ENCODE measurements around the gene RNU1-1. TPM values are rescaled to one million over a fixed set of nuclear protein-coding genes. Genes with fewer than 3 reads are reported as not detected.
"Not testable (repeated sequence)": the region's sequence is repeated elsewhere in the genome, so short reads cannot be mapped to it uniquely, and the experiment has no call there.

RNU1-1 gene
- polyA plus RNA-seq, 1 of the 3 experiments (the other 2 are of a cell fraction): not detected

DNA sequence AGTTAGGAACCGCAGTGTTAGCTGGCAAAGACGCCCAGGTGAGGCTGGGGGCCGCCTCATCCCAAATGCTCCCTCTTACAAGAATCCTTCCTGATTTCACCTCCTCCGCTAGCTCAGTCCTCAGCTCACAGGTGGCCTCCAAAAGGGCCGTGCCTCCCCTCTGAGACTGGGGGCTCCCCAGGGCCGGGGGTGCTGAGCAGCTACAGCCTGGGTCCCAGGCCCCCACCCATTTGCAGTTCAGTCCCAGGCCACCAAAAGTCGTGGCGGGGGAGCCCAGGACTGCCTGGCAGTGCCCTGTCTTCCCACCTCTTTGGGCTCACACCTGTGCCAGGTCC lies 29.6 kb downstream of the RNU1-1 start:
- DNase-seq: no peak
- CTCF ChIA-PET: no interaction called here

DNA sequence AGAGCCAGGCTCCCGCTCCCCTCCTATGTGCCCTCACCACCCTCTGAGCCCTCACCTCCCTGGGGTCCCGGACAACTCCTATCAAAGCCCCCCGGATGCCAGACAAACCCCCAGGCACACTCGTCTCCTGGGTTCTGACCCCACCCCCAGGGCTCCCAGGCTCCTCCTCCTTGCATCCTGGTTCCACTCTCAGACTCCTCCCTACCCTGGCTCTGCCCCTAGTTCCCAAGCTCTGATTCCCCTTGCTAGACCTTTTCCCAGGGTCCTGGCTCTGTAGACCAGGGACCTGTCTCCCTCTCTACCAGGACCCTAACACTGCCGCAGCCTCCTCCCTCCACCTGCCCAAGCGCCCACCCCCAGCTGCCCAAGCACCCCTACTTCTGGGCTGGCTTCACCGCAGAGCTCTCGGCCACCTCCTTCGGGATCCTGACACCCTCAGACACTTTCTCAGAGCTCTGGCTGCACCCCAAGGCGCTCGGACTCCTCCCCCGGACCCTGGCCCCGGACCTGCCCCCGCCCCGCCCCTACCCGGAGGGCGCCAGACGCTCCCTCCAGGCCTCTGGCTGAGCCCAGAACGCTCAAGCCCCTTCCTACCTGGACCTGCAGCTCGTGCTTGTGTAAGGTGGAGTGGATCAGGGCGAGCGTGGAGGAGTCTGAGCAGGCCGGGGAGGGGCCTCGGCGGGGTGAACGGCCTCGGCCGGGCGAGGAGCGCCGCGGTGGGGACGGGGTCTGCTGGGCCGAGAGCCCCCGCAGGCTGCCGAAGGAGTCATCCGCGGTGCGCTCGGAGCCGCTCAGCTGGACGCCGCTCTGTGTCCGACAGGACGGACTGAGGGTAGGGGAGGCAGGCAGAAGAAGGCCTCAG lies 30.2 kb downstream of the RNU1-1 start:
- H3K4me1 ChIP-seq (ENCODE audit: control insufficient read depth in 1 of 2, insufficient read depth in 2 of 2, low read depth in 1 of 2, low read length in 1 of 2); H3F3A ChIP-seq (replicated peaks; ENCODE audit: insufficient read depth); DNase-seq; H3K27ac ChIP-seq (ENCODE audit: low read depth in 2 of 2, low read length in 1 of 2); H3K9ac ChIP-seq; POLR2A ChIA-PET; H3K27me3 ChIP-seq (ENCODE audit: insufficient read depth); CTCF ChIA-PET; H3K79me2 ChIP-seq (ENCODE audit: insufficient read depth); H3K4me2 ChIP-seq; H2AFZ ChIP-seq (ENCODE audit: low read depth); H3K9me3 ChIP-seq; H3K9me2 ChIP-seq; H4K20me1 ChIP-seq (ENCODE audit: insufficient read depth); H3K4me3 ChIP-seq (ENCODE audit: low read depth in 2 of 2, low read length in 1 of 2): not testable (repeated sequence)
- 88% methylated on average over 34 of the region's 45 CpGs for WGBS (ENCODE audit: low lambda C conversion rate)
- H3K36me3 ChIP-seq (replicated peaks in 1 of 2; ENCODE audit: control insufficient read depth in 1 of 2, insufficient read depth in 2 of 2, low read length in 1 of 2): peaks cover 11 to 20% of the 10 kb centered on the region in 2 experiments

More for the DNA sequence above, 29.6 kb downstream of the RNU1-1 start:
- POLR2A ChIA-PET: no interaction called here
- 80% methylated on average over 1 of the region's 8 CpGs for WGBS (ENCODE audit: low lambda C conversion rate)
- no peaks in the 10 kb centered on the region for H3K27me3 ChIP-seq (ENCODE audit: insufficient read depth)
- no peak overlapping the region for H3K4me3 ChIP-seq (ENCODE audit: low read depth in 2 of 2, low read length in 1 of 2)
- H3K4me1 ChIP-seq (ENCODE audit: control insufficient read depth in 1 of 2, insufficient read depth in 2 of 2, low read depth in 1 of 2, low read length in 1 of 2): no peaks in the 10 kb centered on the region
- H3K9ac ChIP-seq: no peak overlapping the region
- H4K20me1 ChIP-seq (ENCODE audit: insufficient read depth): no peaks in the 10 kb centered on the region
- no peak overlapping the region for H3K27ac ChIP-seq (ENCODE audit: low read depth in 2 of 2, low read length in 1 of 2)
- no peaks in the 10 kb centered on the region for H3K79me2 ChIP-seq (ENCODE audit: insufficient read depth)
- no peaks in the 10 kb centered on the region for H3K9me2 ChIP-seq
- no peaks in the 10 kb centered on the region for H3F3A ChIP-seq (replicated peaks; ENCODE audit: insufficient read depth)
- H3K9me3 ChIP-seq: no peaks in the 10 kb centered on the region
- H3K4me2 ChIP-seq: no peak overlapping the region
- TF ChIP-seq CHD2 (IDR thresholded peaks at IDR 0.05; ENCODE audit: low read length, partially characterized antibody): no peak
- TF ChIP-seq TAF1 (IDR thresholded peaks at IDR 0.05; ENCODE audit: borderline replicate concordance, low read depth, low read length): no peak
- no peak for TF ChIP-seq NFIC (IDR thresholded peaks at IDR 0.05; ENCODE audit: borderline replicate concordance)
- no peak for TF ChIP-seq EZH2phosphoT487 (IDR thresholded peaks at IDR 0.05; ENCODE audit: borderline replicate concordance, low read depth)
- TF ChIP-seq FOXM1 (IDR thresholded peaks at IDR 0.05; ENCODE audit: low read depth): no peak
- H3K36me3 ChIP-seq (replicated peaks in 1 of 2; ENCODE audit: control insufficient read depth in 1 of 2, insufficient read depth in 2 of 2, low read length in 1 of 2): peaks cover 15 to 24% of the 10 kb centered on the region in 2 experiments
- no peak overlapping the region for H2AFZ ChIP-seq (ENCODE audit: low read depth)

DNA sequence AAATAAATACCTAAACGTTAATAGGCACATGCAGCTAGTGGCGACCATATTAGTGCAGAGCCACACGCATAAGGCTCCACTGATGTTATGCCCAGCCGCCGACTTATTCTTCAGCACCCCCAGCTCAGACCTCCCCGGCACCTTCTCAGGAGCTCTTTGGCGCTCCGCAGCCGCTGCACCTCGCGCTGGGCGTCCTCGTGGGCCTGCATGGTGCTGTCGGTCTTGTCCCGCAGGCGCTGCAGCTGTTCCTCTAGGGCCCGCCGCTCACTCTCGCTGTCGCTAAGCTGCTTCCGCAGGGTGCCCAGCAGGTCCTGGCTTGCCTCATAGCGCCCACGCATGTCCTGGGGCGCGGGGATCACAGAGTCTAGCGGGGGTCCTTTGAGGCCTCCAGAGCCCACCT lies 30.9 kb downstream of the RNU1-1 start:
- H3F3A ChIP-seq (replicated peaks; ENCODE audit: insufficient read depth); H3K9ac ChIP-seq; H3K79me2 ChIP-seq (ENCODE audit: insufficient read depth); H3K9me3 ChIP-seq; H3K4me3 ChIP-seq (ENCODE audit: low read depth in 2 of 2, low read length in 1 of 2); DNase-seq; H3K4me2 ChIP-seq; POLR2A ChIA-PET; H2AFZ ChIP-seq (ENCODE audit: low read depth); H3K4me1 ChIP-seq (ENCODE audit: control insufficient read depth in 1 of 2, insufficient read depth in 2 of 2, low read depth in 1 of 2, low read length in 1 of 2); H4K20me1 ChIP-seq (ENCODE audit: insufficient read depth); H3K27me3 ChIP-seq (ENCODE audit: insufficient read depth); H3K27ac ChIP-seq (ENCODE audit: low read depth in 2 of 2, low read length in 1 of 2); H3K9me2 ChIP-seq: not testable (repeated sequence)
- CTCF ChIA-PET: interaction anchor here (1.2 kb wide), 1 partner anchor 24 kb away, joined by 3 read pairs; no protein-coding TSS in a partner anchor
- WGBS (ENCODE audit: low lambda C conversion rate): over 99% methylated on average over 26 of the region's 26 CpGs
- H3K36me3 ChIP-seq (replicated peaks in 1 of 2; ENCODE audit: control insufficient read depth in 1 of 2, insufficient read depth in 2 of 2, low read length in 1 of 2): peaks cover 17 to 20% of the 10 kb centered on the region in 2 experiments
